Activated T-helper 1 cell treated with Interleukin-2 at 50 U/mL for 16 hours (primary cell): ENCODE results near the gene GALNT10.

ENCODE experiments used
- DNase-seq: peaks from one replicate; pipeline ENCODE4 v3.0.0-alpha.2; 2020; ENCODE audit warnings: low read depth

GALNT10 gene

GRCh38 chr5:154179846-154180710, 10.5 kb upstream of the GALNT10 start:
- DNase-seq: no peak

DNA sequence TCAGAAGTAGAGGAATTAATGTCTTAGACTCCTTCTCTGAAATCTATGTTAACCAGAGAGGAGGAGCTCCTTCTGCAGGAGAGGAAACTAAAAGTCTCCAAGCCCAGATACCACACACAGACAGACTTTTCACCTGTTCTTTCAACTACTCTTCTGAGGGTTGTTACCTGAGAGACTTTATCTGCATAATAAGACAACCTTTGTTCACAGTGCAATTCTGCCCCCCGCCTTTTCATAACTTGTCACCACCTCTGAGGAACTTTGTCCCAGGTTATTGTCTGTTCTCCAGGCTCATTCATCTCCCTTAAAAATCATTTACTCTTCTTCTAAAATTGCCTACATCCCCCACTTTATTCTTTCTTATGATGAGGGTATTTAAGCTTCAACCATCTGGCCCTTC, 9.4 kb upstream of the GALNT10 start:
- DNase-seq: no peak

- DNase-seq: no peak
Measured at GRCh38 chr5:154189256-154189818, 1.2 kb upstream of the GALNT10 start.

DNA sequence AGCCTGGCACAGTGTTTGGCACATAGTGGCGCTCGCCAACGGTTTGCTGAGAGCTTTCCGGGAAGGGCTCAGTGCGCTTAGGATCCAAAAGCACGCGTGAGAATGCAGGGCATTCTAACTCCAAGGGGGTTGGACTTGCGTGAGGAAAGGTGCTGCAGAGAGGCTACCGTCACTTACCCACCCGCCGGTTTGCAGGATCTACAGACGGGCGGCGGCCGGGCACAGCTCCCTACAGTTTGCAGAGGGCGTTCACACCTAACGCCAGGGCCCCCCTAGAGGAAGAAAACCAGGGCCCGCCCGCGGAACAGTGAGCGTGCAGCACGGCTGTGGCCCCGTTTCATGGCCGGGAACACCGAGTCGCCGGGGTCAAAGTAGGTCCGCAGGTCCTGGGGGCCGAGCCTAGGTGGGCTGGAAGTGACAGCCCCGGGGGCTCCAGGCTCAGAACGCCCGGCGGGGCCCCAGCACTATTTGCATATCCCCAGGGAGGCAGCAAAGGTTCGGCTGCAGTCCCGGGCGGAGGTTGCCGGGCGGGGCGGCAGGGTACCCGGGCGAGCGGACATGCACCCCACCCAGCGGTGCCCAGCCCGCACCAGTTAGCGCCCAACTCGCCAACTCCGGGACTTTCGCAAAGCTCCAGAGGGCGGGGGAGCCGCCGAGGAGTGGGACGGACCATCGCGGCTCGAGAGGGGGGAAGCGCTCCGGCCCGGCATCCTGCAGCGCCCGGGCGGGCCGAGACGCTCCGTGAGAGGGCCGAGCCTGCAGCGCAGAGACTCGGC, 526 bp upstream of the GALNT10 start:
- DNase-seq: peak; percentile 70

- no peak for DNase-seq
Measured at GRCh38 chr5:154191467-154192261, 1.1 kb downstream of the GALNT10 start.

- DNase-seq: no peak
Measured at GRCh38 chr5:154193283-154193682, 2.8 kb downstream of the GALNT10 start.

- DNase-seq: no peak
Measured at GRCh38 chr5:154193701-154194121, 3.2 kb downstream of the GALNT10 start.

DNA sequence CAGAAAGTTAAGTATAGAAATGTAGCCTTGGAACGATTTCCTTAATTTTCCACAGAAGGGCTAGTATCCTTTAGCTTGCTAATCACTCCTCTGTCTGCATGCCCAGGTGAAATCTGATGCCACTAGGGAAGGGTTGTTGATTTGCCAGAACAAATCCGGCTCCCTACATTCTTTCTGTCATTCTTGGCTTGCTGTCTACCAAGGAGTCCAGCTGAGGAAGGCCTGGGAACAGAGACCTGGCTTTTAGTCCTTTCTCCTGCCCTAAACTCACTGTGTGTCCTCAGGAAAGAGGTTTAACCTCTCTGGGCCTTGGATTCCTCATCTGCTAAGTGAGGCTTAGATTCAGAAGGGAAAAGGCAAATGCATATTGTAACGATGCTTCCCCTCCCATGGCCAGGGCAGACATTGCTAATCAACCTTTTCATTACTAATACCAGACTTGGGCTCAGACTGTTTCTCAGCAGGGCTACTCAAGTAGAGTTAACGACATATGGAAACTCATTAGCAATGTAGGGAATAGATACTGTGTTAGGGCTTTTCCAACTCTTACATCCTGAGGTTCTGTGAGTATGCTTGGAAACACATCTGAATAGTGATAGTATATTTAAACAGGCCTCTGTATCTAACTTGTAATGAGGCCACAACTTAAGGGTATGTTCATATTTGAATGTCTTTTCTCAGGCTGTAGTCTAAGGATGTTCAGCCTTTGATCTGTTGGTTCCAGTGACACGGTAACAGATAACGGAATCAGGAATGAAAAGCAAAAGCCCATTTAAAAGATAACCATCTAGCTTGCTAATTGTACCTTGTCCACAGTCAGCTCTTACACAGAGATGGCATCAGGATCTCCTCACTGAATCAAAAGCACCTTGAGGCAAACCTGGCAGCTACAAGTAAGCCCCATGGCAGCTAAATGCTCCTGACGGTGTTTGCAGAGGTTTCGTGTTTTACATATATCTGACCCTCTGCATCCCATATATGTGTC, 4.1 kb downstream of the GALNT10 start:
- DNase-seq: no peak

DNA sequence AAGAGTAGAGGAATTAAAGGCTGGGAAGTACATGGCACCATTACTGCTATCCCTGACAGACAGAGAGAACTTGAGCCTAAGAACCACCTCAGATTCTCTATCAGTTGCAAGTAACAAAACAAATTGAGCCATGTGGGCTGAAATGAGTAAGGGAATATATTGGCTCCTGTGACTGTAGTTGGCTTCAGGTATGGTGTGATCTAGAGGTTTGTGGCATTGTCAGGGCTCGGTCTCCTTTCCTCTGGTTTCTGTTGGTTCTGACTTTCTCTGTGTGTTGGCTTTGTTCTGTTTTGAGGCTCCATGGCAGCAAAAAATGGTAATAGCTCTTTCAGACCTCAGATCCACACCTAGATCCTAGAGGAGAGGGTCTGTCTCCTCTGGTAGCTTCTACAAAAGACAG, 5.7 kb downstream of the GALNT10 start:
- DNase-seq: no peak

DNA sequence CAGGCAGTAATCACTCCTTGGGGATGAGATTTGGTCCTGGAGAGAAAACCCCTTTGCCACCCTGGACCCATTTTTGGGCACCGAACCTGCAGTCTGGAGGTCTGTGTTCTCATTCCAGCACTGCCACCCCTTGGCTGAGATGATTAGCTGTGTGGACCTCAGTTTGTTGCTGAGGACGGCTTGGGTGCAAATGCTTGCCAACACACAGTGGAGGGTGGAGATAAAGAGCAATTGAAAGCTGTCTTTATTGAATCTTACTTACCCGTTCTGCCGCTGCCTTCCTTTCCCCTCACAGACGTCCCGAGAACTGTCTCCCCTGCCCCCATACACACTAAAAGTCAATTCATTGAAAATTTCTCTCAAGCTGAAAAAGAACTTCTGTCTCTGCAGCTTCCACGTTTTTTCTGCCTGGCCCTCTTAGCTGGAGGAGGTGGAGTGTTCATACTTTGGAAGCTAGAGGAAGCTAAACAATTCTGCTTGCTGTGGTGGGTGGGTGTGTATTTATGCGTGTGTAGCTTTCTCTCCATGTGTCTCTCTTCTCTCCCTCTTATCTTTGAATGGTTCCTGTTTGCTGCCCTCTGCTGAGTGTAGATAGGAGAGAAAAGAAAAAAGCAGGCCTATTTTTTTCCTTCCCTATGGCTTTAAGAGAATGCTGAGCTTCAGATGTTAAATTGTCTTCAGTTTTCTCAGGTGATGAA, 6.6 kb downstream of the GALNT10 start:
- DNase-seq: no peak

GRCh38 chr5:154197801-154198491, 7.4 kb downstream of the GALNT10 start:
- DNase-seq: peak; percentile 52

GRCh38 chr5:154198611-154199230, 8.2 kb downstream of the GALNT10 start:
- no peak for DNase-seq

DNA sequence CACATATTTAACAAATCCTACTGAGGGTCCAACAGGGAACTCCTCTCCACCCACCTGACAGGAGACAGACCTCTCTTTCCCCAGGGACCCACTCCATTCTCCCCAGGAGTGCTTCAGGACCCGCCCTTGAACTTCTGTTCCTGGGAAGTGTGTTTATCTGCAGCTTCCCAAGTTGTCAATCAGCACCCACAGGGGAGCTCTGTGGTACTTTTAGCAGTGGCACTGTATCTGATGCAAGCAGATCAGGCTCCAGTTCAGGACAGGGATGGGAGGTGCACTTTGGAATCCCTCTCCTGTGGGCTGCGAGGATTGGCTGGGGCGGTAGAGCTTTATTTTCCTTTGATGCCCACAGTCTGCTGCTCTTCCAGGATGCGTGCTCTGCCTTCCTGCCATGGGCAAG, 8.7 kb downstream of the GALNT10 start:
- no peak for DNase-seq

DNA sequence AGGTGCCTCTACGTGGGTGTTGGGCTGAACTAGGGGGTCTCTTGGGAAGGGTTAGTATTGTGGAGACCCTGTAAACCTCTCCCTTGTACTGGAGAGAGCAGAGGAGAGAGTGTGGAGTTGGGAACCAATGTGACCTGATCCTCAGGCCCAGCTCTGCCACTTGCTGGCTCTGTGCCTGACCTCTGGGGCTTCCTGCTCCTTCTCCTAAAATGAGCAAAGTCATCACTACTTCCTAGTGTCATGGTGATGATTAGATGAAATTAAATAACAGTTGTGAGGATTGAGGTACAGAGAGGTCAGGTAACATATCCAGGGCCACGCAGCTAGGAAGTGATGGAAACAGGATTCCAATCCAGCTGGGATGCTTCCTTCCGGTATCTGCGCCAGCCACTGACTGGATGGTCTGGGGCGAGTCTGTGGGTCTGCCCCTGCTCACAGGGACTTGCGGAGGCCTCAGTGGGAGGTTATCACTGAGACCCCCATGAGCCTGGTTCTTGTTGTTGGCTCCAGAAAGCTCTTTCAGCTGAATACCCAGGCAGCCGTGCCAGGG, 9.2 kb downstream of the GALNT10 start:
- DNase-seq: no peak

DNA sequence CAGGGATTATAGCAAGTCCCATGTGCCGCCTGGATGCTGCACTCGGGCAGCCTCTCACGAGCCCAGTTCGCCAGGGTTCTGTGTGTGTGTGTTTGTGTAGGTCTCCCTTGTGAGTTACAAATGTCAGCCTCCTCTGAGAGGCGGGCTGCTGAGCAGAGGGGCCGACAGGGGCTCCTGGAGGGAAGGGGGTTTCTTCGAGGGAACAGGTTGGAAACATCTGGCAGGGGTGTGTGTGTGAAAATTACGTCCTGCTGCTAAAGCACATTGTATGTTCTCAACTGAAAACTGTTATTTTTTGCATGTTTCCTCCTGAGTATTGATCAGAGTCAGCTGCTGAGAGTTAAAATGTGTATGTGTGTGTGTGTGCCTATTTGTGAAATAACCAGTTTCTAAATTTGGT, 9.7 kb downstream of the GALNT10 start:
- DNase-seq: no peak

DNA sequence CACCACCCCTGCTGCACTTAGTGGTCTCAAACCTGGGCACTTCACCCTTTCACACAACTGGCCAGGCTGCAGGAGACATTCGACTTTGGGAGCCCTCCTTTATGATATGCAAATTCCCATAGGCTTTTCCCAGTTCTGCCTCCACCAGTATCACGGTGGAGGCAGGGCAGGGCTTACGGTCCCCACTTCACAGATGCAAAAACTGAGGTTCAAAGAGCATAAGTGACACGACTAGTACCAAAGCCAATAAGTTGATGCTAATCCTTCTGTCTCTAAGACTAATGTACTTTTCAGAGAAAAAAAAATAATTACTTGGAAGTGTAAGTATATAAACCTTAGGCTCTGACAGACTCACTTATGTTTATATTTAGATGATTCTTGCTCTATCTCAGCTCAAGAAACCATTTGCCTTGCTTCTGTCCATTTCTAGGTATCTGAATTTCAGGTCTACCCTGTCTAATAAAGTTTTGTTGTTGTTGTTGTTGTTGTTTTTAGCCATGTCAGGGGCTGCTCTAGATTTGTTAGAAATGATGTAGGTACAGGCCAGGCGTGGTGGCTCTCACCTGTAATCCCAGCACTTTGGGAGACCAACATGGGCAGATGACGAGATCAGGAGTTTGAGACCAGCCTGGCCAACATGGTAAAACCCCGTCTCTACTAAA, 10.7 kb downstream of the GALNT10 start:
- DNase-seq: no peak

DNA sequence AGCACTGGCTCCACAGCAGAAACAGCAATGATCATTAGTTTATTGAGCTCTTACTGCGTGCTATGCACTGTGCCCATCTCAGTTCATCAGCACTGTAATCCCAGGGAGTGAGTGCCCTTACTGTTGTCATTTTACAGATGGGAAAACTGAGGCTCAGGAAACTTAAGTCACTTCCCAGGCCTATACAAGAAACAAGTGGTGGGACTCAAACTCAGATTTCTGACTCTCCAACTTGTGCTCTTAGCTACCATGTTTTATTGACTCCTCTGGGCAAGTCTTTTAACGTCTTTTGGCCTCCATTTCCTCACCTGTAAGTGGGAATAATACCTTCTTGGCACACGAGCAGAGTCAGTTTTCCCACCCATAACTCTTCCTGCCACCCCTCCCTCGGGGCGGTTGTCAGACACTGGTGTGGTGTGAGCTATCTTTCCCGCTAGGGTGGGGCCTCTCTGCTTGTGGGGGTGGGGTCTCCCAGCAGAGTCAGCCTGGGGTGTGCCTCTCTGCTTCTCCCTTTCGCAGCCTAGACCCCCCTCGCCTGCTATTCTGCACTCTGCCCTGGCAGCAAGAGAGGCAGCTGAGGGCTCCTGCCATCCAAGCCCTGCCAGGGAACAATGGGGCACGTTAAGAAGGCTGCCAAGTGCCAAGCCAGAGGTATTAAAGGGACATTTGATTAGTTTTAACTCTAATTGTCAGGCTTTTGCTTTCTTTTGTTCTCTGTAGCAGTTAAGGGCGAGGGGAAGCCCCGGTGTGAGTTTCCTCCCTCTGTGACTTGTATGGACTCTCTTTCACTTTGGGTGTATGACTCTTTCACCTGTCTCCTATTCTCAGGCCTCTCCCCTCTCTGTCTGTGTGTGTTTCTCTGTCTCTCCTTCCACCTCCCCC, 12.1 kb downstream of the GALNT10 start:
- DNase-seq: peak; percentile 11
